Endothelial cell of umbilical vein (primary cell): Measurements from ENCODE around the gene SAMD11.

ENCODE experiments used
- CTCF ChIP-seq, 2 donors: IDR thresholded peaks; 1 replicate in 1 of 2; 2 replicates in 1 of 2; pipeline ENCODE4 v1.5.1; 2011; ENCODE audit warnings: low read length in 2 of 2, mild to moderate bottlenecking in 2 of 2, moderate library complexity in 2 of 2, control low read depth in 1 of 2, inconsistent platforms in 1 of 2, low read depth in 1 of 2; ENCODE audit not compliant: insufficient read depth in 1 of 2; ENCODE audit errors: extremely low read depth in 1 of 2
- EZH2 ChIP-seq: IDR thresholded peaks from 2 replicates; pipeline ENCODE4 v1.6.1; 2012; ENCODE audit warnings: borderline replicate concordance, low read depth, mild to moderate bottlenecking, moderate library complexity, low read length, inconsistent platforms; ENCODE audit not compliant: severe bottlenecking
- GATA2 ChIP-seq: IDR thresholded peaks from 2 replicates; pipeline ENCODE4 v1.7.0; 2011; ENCODE audit warnings: low read depth, mild to moderate bottlenecking, moderate library complexity, mixed read lengths, low read length; ENCODE audit not compliant: insufficient read length, insufficient read depth
- JUN ChIP-seq: IDR thresholded peaks from 2 replicates; pipeline ENCODE4 v1.6.1; 2011; ENCODE audit warnings: borderline replicate concordance, low read depth; ENCODE audit not compliant: insufficient read length, insufficient read depth
- MAX ChIP-seq: IDR thresholded peaks from 2 replicates; pipeline ENCODE4 v1.6.1; 2011; ENCODE audit not compliant: insufficient read depth, insufficient read length
- POLR2A ChIP-seq: IDR thresholded peaks from 2 replicates; pipeline ENCODE4 v1.6.1; 2012; ENCODE audit warnings: low read depth, mild to moderate bottlenecking, control low read depth, low read length
- POLR2AphosphoS5 ChIP-seq: IDR thresholded peaks from 2 replicates; pipeline ENCODE4 v1.6.1; 2012; ENCODE audit warnings: low read depth, mild to moderate bottlenecking, control low read depth, low read length, moderate library complexity; ENCODE audit not compliant: insufficient read depth

GRCh38 chr1:897226-897625 lies 26.5 kb upstream of the SAMD11 start:
- TF ChIP-seq CTCF (IDR thresholded peaks at IDR 0.05; ENCODE audit: extremely low read depth in 1 of 2, insufficient read depth in 1 of 2, low read depth in 1 of 2, low read length in 2 of 2) (no peak), EZH2 (no peak), MAX (no peak), JUN (no peak), POLR2A (no peak), POLR2AphosphoS5 (no peak), GATA2 (no peak)
